GM12872 (cell line): ENCODE results near the gene SLC25A39.
A peak's percentile ranks its signal among the peaks of the same experiment; 100 is the strongest.

Experiments used
- CTCF ChIP-seq: IDR thresholded peaks from 3 replicates; pipeline ENCODE4 v1.5.1; 2011; ENCODE audit warnings: low read depth, mild to moderate bottlenecking, low read length, moderate library complexity; ENCODE audit not compliant: insufficient read depth

The SLC25A39 gene

GRCh38 chr17:44355642-44356099, 31.0 kb upstream of the SLC25A39 start:
- TF ChIP-seq CTCF: no peak

GRCh38 chr17:44354582-44355561, 30.2 kb upstream of the SLC25A39 start:
- TF ChIP-seq CTCF: peak; percentile 61

- TF ChIP-seq CTCF: no peak
These were observed 29.2 kb upstream of the SLC25A39 start for GRCh38 chr17:44353672-44354331.

GRCh38 chr17:44352828-44353671, 28.4 kb upstream of the SLC25A39 start:
- no peak for TF ChIP-seq CTCF

- TF ChIP-seq CTCF: no peak
These were observed 27.6 kb upstream of the SLC25A39 start for GRCh38 chr17:44351961-44352827.

GRCh38 chr17:44351464-44351863, 26.8 kb upstream of the SLC25A39 start:
- TF ChIP-seq CTCF: no peak
